Body of pancreas (tissue), 4 donors: ENCODE results near the gene ZNF768.

ENCODE experiments used
- CTCF ChIP-seq, 7 experiments: fragments of 450-650 bp in 4 of 7; fragments of 200-600 bp in 3 of 7; sonication (generic) in 3 of 7; IDR thresholded peaks; one replicate each; pipeline ENCODE4 v1.5.1; 2016 to 2019; ENCODE audit warnings: antibody characterized with exemption in 7 of 7
- POLR2A ChIP-seq, 3 donors: fragments of 450-650 bp; IDR thresholded peaks; one replicate each; pipeline ENCODE4 v1.6.1; 2016; ENCODE audit warnings: antibody characterized with exemption in 3 of 3, mild to moderate bottlenecking in 2 of 3

GRCh38 chr16:30484887-30485286 is 41.5 kb downstream of the ZNF768 start:
- no peak for TF ChIP-seq CTCF (IDR thresholded peaks at IDR 0.05)
- TF ChIP-seq POLR2A (IDR thresholded peaks at IDR 0.05) = no peak
